AG08395 (cell line): ENCODE results near the gene SLC9A3.
A peak's percentile ranks its signal among the peaks of the same experiment; 100 is the strongest.

Experiments
- DNase-seq: peaks from one replicate; pipeline ENCODE4 v3.0.0; 2012; ENCODE audit warnings: mixed read lengths, low spot score

The SLC9A3 gene

DNA sequence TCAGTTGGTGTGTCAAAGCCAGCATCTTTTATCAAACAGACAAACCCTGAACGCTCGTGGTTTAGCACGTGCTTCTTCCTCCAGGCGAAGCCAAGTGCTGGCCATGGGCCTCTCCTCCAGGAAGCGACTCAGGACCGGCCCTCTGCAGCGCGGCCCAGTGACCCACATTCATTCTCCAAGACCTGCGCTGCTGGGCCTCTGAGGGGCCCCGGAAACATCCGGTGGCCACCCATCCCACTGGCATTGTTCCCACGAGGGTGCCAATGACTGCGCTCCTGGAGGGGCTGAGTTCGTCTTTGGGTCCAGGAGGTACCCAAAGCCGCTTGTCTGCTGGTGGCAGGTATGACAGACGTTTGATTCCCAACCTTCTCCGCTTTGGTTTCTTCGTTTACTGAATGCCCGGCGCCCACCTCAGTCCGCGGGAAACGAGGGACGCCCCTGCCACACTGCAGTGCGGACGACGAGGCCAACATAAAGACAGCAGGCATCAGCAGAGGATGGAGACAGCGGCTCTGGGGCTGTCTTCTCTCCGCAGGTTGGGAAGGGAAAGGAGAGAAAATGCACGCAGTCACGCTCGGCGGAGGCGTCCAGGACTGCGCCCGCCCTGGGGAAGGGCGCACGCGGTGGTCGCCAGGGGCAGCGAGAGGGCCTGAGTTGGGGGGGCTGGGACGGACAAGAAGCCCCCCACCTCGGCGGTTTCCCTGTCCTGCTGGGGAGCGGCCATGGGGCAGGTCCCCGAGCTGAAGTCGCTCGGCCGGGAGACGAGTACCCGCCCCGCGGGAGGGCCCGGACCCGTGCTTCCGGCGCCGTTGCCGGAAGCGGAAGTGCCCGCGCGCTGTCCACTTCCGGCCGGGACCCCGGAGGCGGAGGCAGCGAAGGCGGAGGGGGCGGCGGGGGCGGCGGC, 81.7 kb downstream of the SLC9A3 start, which contains the start of gene EXOC3:
TSS of gene EXOC3 (plus strand) at position 842 of the 904 bp plus-strand sequence. CDS start 3,030 bp downstream, outside the sequence.
- peak; percentile 91 for DNase-seq

DNA sequence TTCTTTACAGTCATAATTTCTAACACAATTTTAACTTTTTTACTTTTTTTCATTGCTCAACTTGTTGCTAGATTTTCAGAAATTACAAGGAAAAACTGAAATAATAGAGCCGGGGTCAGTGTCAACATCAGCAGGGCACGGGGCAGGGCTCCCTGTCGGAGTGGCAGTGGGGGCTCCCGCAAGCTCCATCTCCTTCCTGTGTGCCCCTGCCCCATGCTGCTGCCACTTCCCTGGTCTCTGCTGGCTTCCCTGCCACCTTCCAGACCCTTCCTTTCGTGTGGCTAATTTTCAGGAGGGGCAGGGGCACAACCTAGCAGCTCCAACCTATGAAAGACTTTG, 82.3 kb downstream of the SLC9A3 start:
- DNase-seq, result no peak

DNA sequence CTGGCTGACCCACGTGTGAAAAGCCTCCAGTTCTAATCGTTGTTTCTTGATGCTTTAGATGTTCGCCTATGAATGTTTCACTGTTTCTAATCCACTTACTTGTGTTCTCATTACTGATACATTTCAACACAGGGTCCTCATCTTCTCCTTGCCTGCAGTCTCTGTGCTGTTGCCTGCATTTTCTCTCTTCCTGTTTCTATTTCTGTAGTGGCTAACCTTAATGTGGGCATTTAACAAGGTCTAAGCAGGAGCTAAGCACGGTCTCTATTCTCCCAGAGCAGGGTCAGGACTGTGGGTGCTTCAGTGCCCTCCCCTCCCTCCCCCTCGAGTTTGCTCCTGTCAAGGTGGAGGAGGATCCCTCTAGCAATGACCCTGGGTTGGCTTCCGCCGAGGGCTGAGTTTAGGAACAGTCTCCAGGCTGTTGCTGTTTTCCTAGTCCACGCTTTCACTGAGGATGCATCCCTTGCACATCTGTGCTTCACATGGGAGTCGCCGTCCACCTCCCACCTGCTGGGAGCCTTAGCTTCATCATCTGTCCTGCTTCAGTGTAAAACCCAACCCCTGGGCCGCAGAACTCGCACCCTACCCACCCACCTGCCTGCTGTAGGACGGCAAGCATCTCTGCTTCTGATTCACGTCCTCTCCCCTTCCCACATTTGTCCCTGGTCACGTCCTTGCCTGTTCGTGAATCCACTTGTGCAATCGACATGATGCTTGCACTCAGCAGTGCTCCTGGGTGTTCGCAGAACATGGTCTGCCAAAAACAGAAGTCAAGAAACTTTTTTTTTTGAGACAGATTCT, 83.6 kb downstream of the SLC9A3 start:
- no peak for DNase-seq

- DNase-seq, result no peak
Measured at GRCh38 chr5:439636-440035, 84.6 kb downstream of the SLC9A3 start.

GRCh38 chr5:439181-439580, 85.1 kb downstream of the SLC9A3 start:
- DNase-seq, result no peak

- DNase-seq, result no peak
Measured at GRCh38 chr5:438481-438981, 85.7 kb downstream of the SLC9A3 start.

GRCh38 chr5:437281-437771, 86.9 kb downstream of the SLC9A3 start:
- DNase-seq, result no peak

DNA sequence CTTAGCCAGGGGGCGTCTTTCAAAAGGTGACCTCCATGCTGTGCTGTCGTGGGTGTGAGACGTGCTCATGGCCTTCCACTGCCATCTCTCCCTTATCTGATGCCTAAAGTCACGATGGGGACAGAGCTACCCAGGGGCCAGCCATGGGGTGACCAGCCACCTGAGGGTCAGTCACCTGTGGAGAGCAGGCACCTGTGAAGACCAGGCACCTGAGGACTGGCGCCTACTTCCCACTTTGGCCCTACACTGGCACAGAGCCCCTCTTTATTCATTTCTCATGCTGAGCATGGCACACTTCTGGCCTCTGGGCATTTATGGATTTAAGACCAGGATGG, 87.6 kb downstream of the SLC9A3 start:
- no peak for DNase-seq

GRCh38 chr5:435961-436640, 88.1 kb downstream of the SLC9A3 start:
- DNase-seq, result peak; percentile 47

GRCh38 chr5:435156-435790, 89.0 kb downstream of the SLC9A3 start:
- DNase-seq, result no peak

- no peak for DNase-seq
Measured at GRCh38 chr5:434443-435146, 89.7 kb downstream of the SLC9A3 start.

DNA sequence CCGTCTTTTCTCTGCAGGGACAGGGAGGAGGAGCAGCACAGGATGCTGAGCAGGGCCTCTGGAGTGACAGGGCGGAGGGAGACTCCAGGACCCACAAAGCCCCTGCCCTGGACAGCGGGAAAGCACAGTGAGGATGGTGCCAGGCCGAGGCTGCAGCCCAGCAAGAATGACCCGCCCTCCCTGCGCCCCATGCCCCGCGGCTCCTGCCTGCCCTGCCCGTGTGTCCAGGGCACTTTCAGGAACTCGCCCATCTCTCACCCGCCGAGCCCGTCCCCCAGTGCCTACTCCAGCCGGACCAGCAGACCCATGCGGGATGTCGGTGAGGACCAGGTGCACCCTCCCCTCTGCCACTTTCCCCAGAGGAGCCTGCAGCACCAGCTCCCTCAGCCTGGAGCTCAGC, 90.4 kb downstream of the SLC9A3 start:
- no peak for DNase-seq

GRCh38 chr5:432928-433791, 91.1 kb downstream of the SLC9A3 start:
- no peak for DNase-seq

- no peak for DNase-seq
Measured at GRCh38 chr5:432201-432927, 91.9 kb downstream of the SLC9A3 start.

DNA sequence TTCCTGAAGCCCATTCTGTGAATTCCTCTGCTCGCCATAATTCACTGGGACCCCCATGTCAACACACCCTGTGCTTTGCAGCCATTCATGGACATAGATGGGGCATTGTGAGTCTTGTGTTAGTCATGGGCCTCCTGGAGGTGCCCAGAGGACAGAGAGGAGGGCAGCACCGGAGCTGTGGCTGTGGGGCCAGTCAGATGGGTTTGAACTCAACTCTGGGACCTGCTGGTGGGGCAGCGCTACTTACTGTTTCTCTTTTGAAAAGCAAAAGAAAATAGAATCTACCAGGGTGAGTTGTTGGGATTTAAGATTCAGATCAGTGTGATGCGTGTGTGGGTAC, 92.6 kb downstream of the SLC9A3 start:
- no peak for DNase-seq

GRCh38 chr5:431001-431710, 93.1 kb downstream of the SLC9A3 start:
- peak; percentile 56 for DNase-seq

DNA sequence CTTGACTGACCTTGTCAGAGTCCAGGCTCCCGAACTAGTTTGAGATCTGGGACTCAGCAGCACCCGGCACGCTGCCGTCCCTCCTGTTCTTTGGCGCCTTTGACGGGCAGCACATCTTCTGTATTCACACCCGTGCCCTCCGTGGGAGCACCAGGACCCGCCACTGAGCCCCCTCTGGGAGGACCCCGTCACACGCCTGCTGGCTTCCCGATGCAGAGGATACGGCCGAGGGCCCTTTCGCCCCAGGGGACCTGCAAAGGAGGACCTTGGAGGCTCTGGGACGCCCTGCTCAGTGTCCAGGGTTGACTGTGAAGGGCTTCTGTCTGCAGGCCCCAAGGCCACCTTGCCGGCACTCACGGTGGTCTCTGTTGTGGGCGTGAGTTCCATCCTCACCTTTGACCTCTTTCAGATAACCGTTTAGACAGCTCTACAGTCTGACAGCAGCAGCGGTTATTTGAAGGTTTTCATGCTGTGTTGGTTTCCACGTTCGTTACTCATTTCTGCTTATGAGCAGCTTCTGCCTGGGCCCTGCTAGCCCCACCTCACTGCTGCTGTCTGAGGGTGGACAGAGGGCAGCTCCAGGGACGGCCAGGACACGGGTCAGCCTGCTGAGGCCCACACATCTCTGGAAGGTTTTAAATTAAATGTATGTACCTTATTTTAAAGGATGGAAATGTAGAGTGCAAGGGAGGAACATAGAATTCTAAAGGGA, 93.9 kb downstream of the SLC9A3 start:
- no peak for DNase-seq

DNA sequence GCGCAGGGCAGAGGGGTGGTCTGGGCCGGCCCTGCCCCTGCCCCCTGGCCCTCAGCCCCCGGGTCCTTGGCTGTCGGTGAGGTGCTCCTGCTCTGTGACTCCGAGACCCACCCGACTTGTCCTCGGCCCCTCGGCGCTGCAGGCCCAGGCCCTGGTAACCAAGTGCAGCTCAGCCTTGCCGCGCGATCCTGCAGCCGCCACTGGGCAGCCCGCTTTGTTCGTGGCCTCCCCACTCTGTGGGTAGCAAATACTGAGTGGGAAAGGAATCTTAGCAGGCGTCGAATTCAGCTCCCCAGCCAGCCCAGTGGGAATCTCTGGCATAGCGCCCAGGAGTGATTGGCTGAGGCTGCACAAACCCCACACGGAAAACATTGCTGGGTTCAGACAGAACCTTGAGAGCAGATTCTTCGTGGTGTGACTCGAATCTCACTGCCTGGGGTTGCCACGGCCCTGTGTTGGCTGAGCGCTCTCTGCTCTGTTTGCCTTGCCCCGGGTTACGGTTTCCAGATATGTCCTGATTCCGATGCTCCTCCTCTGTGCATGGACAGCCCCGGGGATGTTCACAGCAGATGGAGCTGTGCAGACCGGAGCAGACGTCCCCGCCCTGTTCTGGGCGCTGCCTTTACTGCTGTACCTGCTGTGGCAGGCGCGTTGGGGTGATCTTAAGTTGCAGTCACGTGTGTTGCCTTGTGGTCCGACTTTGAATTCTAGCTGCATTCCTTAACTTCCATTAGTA, 94.6 kb downstream of the SLC9A3 start:
- peak; percentile 87 for DNase-seq
